Parathyroid adenoma (tissue), 2 donors: Measurements from ENCODE around the gene CYP26B1.

Source experiments
- H2AFZ ChIP-seq: fragments of 300-600 bp; sonication (generic); one replicate; pipeline ENCODE4 v1.7.0; 2017; ENCODE audit warnings: antibody characterized with exemption, mild to moderate bottlenecking
- H3K27ac ChIP-seq: fragments of 300-600 bp; sonication (generic); one replicate; pipeline ENCODE4 v1.7.0; 2017
- H3K27me3 ChIP-seq: fragments of 300-600 bp; sonication (generic); one replicate; pipeline ENCODE4 v1.7.0; 2017; ENCODE audit warnings: low read length; ENCODE audit not compliant: control insufficient read depth, insufficient read depth
- H3K36me3 ChIP-seq: fragments of 300-600 bp; sonication (generic); one replicate; pipeline ENCODE4 v1.7.0; 2017; ENCODE audit warnings: low read length; ENCODE audit not compliant: control insufficient read depth, insufficient read depth
- H3K4me1 ChIP-seq: fragments of 300-600 bp; sonication (generic); one replicate; pipeline ENCODE4 v1.7.0; 2017; ENCODE audit warnings: control low read depth
- H3K4me2 ChIP-seq: fragments of 300-600 bp; sonication (generic); one replicate; pipeline ENCODE4 v1.7.0; 2017; ENCODE audit warnings: low read length
- H3K4me3 ChIP-seq: fragments of 300-600 bp; sonication (generic); one replicate; pipeline ENCODE4 v1.7.0; 2017; ENCODE audit warnings: low read depth, low read length
- H3K79me2 ChIP-seq: fragments of 300-600 bp; sonication (generic); one replicate; pipeline ENCODE4 v1.7.0; 2017; ENCODE audit warnings: control low read depth
- H3K9ac ChIP-seq: fragments of 300-600 bp; sonication (generic); one replicate; pipeline ENCODE4 v1.7.0; 2017; ENCODE audit warnings: mild to moderate bottlenecking
- H3K9me3 ChIP-seq: fragments of 300-600 bp; sonication (generic); one replicate; pipeline ENCODE4 v1.7.0; 2017; ENCODE audit warnings: low read length; ENCODE audit not compliant: control insufficient read depth
- TF ChIP-seq, protein P1 (sequence below): fragments of 300-600 bp; sonication (generic); IDR thresholded peaks from one replicate; pipeline ENCODE4 v1.7.0; 2017; ENCODE audit warnings: antibody characterized with exemption, mild to moderate bottlenecking
- donor health status: primary hyperparathyroidism.

The CYP26B1 gene

DNA sequence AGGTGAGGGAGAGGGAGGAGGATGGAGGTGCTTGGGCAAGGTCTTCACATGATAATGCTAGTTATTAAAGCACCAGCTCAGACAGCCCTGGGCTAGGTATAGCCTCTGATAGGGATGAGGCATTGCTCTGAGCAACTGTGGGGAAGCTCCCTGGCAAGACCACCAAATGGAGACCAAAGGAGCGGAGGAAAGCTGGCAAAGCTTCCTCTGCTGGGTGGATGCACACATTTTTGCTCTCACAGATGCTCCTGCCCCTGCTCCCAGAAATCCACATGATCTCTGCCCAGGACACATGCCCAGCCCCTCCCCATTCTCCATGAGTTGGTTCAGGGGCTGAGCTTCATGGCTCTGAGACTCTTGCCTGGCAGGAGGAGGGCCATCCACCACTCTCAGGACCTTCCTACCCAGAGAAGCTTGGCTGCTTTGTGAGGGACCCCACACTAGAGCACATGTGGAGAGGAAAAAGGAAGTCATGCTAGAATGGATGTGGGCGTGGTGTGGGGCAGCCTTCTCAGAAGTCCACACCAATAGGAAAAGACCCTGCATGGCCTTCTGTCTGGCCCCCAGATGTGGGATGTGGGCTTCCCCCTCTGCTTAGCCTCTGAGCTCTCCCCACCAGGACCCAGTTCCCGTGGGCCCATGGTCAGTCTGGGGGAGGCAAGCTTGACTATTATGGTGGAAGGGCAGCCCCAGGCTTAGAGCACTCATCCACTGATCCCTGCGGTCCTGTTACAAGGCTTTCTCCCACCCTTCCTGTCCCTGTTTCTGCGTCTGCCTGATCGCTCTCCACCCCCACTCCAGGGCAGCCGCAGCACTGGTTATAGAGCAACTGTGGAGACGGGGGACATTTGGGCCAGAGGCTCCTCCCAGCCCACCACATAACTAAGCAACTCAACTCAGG, 10.5 kb upstream of the CYP26B1 start:
- H3K4me1 ChIP-seq = no peaks in the 10 kb centered on the region
- no peak overlapping the region for H2AFZ ChIP-seq
- H3K4me3 ChIP-seq = no peak overlapping the region
- H3K9ac ChIP-seq = no peak overlapping the region
- H3K27me3 ChIP-seq = no peaks in the 10 kb centered on the region
- H3K36me3 ChIP-seq = no peaks in the 10 kb centered on the region
- H3K79me2 ChIP-seq = no peaks in the 10 kb centered on the region
- TF ChIP-seq, protein P1, sequence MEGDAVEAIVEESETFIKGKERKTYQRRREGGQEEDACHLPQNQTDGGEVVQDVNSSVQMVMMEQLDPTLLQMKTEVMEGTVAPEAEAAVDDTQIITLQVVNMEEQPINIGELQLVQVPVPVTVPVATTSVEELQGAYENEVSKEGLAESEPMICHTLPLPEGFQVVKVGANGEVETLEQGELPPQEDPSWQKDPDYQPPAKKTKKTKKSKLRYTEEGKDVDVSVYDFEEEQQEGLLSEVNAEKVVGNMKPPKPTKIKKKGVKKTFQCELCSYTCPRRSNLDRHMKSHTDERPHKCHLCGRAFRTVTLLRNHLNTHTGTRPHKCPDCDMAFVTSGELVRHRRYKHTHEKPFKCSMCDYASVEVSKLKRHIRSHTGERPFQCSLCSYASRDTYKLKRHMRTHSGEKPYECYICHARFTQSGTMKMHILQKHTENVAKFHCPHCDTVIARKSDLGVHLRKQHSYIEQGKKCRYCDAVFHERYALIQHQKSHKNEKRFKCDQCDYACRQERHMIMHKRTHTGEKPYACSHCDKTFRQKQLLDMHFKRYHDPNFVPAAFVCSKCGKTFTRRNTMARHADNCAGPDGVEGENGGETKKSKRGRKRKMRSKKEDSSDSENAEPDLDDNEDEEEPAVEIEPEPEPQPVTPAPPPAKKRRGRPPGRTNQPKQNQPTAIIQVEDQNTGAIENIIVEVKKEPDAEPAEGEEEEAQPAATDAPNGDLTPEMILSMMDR = no peak
- no peak overlapping the region for H3K27ac ChIP-seq
- H3K4me2 ChIP-seq = no peak overlapping the region
- H3K9me3 ChIP-seq = no peaks in the 10 kb centered on the region

DNA sequence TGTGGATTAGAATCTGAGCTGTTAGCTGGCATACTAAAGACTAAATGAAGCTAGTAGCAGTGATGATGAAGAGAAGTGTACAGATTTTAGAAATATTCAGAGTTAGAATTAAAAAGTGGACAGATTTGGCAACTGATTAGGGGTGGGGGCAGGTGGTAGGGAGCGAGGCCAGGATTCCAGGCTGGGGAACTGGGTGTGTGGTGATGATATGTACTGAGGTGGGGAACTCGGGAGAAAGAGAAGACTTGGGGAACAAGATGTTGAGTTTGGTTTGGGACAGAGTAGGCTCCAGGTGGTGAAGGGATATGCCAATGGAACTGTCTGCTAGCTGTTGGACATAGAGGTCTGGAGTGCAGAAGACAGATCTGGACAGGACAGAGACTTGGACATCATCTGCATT, 9.2 kb upstream of the CYP26B1 start:
- H3K36me3 ChIP-seq = no peaks in the 10 kb centered on the region
- no peaks in the 10 kb centered on the region for H3K4me1 ChIP-seq
- no peaks in the 10 kb centered on the region for H3K27me3 ChIP-seq
- no peaks in the 10 kb centered on the region for H3K79me2 ChIP-seq
- H2AFZ ChIP-seq = no peak overlapping the region
- no peak overlapping the region for H3K4me2 ChIP-seq
- H3K27ac ChIP-seq = no peak overlapping the region
- TF ChIP-seq, protein P1 = no peak
- no peak overlapping the region for H3K4me3 ChIP-seq
- no peaks in the 10 kb centered on the region for H3K9me3 ChIP-seq
- no peak overlapping the region for H3K9ac ChIP-seq

DNA sequence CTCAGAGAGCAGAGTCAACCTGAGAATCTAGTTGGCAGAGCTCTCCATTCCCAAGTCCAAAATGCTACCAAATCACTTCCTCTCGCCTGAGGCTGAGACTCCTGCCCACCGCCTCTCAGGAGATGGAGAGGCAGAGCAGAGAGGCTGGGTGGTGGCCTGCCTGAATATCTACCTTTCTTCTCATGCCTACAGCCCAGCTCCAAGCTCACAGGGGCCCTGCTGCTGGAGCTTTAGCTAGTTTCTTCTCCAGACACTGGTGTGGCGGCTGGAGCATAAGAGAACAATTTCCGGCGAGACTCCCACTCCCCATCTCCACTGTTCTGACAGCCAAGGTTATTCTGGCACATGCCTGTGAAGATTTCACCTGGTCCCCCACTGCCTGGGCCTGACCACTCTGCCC, 8.1 kb upstream of the CYP26B1 start:
- Histone ChIP-seq H3K4me2 (no peak overlapping the region), H3K36me3 (no peaks in the 10 kb centered on the region), H3K4me3 (no peak overlapping the region), H3K4me1 (no peaks in the 10 kb centered on the region), H3K9ac (no peak overlapping the region), H3K79me2 (no peaks in the 10 kb centered on the region), H3K27ac (no peak overlapping the region), H2AFZ (no peak overlapping the region), H3K27me3 (no peaks in the 10 kb centered on the region), H3K9me3 (no peaks in the 10 kb centered on the region)
- TF ChIP-seq, protein P1 = no peak

DNA sequence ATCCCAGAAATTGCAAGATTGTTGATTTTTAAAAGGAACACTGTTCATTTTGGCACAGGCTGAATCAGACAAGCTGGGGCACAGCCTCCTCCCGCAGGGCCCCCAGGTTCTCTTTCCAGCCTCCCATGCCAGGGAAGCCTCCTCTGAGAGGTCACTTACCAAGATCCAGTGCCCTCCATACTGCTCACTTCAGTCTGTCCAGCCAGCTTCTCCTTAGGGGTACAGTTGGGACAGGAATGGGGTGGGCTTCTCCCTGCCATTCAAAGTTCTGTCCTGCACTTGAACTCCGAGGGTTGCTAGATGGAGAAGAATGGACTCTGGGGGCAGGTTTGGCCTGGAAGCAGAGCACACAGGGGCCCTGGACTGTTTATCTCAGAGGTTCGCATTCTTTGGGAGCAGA, 7.5 kb upstream of the CYP26B1 start:
- Histone ChIP-seq H2AFZ (no peak overlapping the region), H3K4me1 (no peaks in the 10 kb centered on the region), H3K9me3 (no peaks in the 10 kb centered on the region), H3K36me3 (no peaks in the 10 kb centered on the region), H3K9ac (no peak overlapping the region), H3K79me2 (no peaks in the 10 kb centered on the region), H3K27me3 (no peaks in the 10 kb centered on the region), H3K4me2 (no peak overlapping the region), H3K27ac (no peak overlapping the region), H3K4me3 (no peak overlapping the region)
- TF ChIP-seq, protein P1 = no peak
